GM18498 (cell line): ENCODE data around the gene NAIF1.
"Not testable (repeated sequence)": the region's sequence is repeated elsewhere in the genome, so short reads cannot be mapped to it uniquely, and the experiment has no call there.

ENCODE experiments used
- ATAC-seq: cut with Tn5 transposase; IDR thresholded peaks from one replicate; pipeline ENCODE4 v1.9.1; 2021; ENCODE audit warnings: mild to moderate bottlenecking, moderate library complexity; ENCODE audit not compliant: unreplicated experiment

Gene NAIF1

DNA sequence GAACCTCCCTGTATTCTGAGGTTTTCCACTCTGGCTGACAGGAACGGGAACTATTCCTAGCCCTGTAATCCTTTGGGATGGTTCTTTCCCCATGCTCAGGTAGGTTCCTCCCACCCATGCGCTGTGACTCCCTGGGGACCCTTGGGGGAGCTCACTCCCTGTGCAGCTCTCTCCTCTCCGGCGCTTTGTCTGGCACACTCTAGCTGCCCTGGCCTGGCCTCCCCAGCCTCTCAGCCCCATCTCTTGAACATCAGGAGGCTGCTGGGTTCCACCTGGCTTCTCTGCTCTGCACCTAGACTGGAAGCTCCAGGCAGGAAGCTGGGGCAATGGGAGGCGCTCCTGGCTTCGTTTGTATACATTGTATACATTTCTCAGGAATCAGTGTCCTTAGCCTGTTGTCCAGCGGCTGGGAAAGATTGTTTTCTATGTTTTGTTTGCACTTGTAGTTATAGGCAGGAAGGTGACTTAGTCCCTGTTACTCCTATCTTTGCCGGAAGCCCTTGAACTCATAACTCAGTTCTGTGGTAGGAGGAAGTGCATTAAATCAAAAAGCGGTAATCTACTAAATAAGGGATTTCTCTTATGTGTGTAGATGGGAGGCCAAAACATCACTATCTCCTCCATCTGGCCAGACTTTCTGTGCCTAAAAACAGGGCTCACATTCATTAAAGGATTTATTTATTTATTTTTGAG is 21.3 kb upstream of the NAIF1 start:
- ATAC-seq, result no peak

DNA sequence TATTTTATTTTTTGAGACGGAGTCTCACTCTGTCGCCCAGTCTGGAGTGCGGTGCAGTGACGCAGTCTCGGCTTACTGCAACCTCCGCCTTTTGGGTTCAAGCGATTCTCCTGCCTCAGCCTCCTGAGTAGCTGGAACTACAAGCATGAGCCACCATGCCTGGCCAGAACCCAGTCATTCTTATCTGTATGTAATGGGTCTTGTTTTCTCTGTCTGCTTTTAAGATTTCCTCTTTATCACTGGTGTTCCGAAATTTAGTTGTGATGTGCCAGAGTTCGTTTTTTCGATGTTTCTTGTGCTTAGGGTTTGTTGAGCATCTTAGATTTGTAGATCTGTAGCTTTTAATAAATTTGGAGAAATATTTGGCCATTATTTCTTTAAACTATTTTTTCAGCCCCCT is 20.1 kb upstream of the NAIF1 start:
- ATAC-seq, result no peak

DNA sequence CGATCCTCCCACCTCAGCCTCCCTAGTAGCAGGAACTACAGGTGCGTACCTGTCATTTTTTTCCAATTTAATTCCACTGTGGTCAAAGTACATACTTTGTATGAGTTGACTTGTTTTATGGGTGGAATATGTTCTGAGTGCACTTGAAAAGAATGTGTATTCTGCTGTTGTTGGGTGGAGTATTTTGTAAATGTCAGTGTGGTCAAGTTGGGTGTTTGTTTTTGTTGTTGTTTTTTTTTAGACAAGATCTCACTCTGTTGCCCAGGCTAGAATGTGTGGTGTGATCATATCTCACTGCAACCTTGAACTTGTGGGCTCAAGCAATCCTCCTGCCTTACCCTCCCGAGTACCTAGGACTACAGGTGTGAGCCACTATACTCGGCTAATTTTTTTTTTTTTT is 18.8 kb upstream of the NAIF1 start:
- ATAC-seq, result no peak

DNA sequence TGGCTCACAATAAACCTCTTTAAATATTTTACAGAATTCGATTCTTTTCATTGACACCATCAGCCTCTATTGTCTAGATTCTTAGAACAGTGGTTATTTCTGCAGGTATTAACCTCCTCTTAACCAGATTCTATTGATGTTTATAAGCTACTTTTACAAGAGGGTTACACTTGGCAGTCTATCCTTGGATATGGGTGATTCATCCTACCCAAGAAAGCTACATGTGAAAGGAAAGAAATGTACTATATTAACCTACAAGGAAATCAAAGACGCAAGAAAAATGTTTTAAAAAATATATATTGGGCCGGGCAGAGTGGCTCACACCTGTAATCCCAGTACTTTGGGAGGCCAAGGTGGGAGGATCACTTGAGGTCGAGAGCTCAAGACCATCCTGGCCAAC is 17.6 kb upstream of the NAIF1 start:
- no peak for ATAC-seq

DNA sequence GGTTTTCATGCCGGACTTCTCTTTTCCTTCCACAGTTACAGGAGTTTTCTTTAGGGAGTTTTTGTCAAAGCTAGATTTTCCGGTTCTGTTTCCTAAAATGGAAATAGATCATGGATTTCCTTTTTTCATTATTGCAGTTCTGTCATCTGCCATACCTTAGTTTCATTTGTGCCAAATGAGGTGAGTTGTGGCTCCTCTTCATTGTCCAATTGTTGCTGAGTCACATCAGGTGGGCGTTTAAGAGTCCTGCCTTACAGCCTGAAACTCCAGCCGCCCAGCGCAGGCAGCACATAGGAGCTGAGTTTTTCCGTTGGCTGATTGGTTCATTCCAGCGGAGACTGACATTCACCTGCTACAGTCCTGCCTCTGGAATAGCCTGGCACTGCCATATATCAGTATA is 15.0 kb upstream of the NAIF1 start:
- no peak for ATAC-seq

DNA sequence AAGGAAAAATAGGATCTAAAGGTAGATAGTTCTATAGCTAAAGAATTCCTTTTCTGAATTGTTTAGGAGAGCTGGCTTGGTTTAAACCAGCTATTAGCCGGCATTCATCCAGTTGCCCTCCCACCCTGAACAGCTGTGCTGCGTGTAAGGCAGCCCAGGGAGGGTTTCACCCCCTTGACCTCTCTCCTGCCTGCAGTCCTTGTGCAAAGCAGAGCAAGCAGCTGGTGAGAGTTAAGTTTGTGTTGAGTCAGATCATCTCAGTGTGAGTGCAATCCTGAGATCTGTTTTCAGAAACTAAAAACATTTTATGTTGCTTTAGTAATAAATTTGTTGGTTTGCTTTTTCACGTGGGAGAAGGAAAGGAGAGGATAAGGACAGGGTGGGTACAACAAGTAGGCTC is 13.9 kb upstream of the NAIF1 start:
- no peak for ATAC-seq

DNA sequence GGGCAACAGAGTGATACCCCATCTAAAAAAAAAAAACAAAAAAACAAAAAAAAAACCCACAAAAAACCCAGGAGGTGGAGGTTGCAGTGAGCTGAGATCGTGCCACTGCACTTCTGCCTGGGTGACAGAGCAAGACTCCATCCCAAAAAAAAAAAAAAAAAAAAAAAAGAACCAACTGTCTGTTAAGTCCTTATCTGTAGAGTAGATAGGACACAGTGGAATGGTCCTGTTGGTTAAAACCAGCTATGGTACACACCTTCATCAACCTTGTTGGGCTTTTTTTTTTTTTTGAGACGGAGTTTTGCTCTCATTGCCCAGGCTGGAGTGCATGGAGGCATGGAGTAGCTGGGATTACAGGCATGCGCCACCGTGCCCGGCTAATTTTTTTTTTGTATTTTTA is 13.1 kb upstream of the NAIF1 start:
- ATAC-seq, result no peak

DNA sequence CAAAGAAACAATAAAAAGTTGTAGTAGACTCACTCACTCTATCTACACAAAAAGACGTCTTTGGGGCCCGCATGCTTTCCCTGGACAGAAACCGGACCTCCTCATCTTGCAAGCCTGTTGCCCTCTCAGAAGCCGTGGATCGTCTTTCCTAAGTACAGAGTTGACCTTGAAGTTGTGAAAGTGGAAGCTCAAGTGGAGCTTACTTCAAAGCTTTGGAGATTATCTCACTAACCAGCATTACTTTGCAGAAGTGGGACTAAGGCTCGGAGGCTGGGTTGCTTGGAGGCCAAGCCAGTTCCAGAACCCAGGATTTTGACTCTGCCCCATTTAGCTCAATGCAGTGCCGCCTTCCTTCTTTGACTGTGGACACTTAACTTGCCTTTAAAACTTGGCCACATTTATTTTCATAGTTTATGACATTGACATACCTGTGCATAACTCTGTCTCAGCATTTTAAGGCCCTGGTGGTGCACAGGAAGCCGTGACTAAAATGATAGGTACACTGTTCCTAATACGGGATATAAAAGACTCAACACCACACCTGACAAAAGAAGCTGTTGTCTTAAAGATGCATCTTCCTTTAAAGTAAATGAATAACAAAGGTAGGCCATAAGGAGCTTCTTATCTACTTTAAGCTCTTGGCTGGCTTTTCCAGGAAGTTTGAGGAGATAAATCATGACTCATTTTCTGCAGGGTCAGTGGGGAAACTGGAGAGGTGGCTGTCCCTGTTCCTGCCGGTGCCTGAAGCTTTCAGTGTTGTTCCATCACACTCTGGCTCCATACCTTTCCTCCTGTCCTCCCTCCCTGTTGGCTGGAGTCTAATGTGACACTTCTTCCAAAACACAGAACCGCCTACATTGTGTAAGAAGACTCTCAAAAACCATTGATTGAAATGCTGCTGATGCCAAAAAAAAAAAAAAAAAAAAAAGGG is 11.6 kb upstream of the NAIF1 start:
- ATAC-seq, result no peak

DNA sequence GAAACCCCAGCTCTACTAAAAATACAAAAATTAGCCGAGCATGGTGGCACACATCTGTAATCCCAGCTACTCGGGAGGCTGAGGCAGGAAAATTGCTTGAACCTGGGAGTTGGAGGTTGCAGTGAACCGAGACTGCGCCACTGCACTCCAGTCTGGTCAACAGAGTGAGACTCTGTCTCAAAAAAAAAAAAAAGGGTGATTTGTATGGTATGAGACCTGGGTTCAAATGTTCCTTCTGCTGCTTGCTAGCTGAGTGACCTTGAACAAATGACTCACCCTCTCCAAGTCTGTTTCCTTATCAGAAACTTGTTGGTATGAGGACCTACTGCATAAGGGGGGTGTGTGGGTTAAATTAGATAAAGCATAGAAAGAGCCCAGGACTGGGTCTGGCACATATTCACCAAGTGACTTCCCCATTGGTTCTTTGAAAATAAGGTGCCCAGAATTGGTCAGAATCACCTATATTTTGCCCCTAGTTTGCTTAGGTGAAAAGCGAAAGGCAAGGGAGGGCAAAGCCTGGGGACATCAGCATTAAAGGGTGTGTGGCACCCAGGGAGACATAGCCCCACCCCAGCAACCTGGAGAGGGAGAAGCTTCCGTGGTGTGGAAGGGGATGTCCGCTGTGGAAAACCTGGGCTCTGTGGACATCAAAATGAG is 10.9 kb upstream of the NAIF1 start:
- no peak for ATAC-seq

DNA sequence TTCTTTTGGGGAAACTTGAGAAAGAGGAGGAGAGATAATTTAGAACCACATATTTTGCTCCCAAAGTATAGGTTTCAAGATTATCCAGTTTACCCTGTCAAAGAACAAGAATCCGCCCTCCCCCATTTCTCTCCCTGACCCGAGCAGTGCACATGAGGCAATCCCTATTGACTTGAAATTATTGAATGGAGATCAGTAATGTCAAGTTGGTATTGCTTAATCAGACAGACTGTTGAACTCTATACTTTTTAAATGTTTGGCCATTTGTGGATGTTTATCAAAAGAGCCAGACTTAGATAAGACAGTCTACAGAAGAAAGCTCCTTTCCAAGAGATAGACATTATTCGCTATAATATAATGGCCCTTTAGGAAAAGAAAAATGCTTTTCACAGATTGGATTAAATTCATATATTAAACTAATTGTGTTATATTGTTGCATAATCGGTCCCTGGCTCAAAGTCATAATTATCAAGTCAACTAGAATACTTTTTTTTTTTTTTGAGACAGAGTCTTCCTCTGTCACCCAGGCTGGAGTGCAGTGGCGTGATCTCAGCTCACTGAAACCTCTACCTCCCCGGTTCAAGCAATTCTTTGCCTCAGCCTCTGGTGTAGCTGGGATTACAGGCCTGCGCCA is 6.2 kb upstream of the NAIF1 start:
- ATAC-seq, result no peak

DNA sequence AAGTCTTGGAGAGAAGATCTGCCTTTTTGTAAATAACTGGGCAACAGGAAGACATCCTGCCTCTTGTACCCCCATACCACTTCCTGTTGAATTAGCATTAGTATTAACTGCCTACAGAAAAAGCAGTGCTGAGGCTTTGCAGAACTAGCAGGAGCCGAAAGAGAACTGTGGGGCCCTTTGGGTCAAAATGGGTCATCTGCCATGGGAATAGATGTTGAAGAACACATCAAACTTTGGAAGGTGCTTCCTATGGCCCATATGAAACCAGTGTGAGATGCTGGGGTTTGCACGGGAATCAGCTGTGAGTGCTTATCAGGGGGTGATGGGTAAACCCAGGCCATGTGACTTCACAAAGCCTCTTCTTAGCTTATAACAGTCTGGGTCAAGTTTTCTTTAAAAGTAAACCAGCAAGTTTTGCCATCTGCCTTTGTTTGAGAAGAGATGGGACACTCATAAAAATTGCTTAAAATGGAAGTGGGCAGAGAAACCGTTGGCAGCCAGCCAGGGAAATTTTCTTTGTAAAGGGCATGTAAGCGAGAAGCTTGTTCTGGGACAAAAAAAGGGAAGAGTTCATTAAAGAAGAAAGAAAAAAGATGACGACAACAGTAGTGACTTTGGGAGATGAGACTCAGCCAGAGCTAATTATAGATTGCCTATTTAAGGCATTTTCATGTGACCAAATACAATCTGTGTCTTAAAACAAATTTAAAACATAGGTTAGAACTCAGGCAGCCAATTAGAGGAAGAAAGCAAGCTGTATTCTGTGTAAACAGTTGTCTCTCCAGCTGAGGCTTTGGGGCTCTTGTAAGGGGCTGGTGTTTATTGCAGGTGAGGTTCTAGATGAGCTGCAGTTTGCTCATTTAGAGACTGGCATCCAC is 5.3 kb upstream of the NAIF1 start:
- ATAC-seq, result no peak

DNA sequence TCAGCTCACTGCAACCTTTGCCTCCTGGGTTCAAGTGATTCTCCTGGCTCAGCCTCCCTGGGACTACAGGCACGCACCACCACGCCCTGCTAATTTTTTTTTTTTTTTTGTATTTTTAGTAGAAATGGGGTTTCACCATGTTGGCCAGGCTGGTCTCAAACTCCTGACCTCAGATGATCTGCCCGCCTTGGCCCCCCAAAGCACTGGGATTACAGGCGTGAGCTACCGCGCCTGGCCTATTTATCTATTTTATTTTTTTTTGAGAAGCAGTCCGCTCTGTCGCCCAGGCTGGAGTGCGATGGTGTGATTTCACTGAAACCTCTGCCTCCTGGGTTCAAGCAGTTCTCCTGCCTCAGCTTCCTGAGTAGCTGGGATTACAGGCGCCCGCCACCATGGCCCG is 4.4 kb upstream of the NAIF1 start:
- ATAC-seq, result not testable (repeated sequence)

DNA sequence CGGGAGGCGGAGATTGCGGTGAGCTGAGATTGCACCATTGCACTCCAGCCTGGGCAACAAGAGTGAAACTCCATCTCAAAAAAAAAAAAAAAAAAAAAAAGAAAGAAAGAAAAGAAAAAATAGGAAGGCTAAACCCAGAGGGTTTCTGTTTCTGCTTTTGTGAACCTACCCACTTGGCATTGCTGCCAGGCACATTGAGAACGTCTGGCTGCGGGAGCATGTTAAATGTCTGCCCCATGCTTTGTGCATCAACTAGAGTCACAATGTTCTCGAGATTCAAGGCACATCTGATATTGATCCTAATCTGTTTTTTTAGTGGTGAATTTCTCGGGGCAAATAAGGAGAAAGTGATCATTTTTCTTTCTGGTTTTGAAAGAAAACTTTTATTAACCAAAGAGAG is 3.8 kb upstream of the NAIF1 start:
- ATAC-seq, result no peak

DNA sequence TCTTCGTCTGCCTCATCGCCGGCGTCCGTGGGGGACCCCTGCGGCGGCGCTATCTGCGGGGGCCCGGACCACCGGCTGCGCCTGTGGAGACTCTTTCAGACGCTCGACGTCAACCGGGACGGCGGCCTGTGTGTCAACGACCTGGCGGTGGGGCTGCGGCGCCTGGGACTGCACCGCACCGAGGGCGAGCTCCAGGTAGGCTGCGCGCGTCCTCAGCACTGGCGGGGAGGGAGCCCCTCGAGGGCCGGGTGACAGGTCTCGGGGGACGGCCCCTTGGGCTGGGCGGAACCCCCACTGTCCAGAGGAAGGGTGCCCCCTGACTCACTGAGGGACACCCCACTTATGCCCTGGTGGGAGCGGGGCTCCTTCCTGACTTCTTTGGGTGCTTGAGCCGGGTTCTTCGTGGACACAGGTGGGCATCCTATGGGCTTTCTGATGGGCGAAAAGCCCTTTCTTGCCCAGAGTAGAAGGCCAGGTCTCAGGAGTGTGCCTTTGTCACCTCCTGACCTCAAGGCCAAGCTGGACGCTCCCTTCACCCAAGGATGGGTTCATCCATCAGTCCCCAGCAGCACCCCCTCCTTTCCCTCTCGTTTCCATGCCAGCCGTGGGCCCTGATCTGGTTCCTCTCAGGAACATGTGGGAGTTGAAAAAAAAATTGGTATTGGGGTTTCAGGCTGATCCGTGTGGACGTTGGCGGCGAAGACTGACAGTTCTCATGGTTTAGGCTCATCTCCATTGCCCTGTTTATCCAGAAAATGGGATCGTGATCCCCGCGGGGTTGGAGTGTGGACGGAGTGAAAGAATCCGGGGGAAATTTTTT is 1.5 kb upstream of the NAIF1 start:
- peak; percentile 14 for ATAC-seq

DNA sequence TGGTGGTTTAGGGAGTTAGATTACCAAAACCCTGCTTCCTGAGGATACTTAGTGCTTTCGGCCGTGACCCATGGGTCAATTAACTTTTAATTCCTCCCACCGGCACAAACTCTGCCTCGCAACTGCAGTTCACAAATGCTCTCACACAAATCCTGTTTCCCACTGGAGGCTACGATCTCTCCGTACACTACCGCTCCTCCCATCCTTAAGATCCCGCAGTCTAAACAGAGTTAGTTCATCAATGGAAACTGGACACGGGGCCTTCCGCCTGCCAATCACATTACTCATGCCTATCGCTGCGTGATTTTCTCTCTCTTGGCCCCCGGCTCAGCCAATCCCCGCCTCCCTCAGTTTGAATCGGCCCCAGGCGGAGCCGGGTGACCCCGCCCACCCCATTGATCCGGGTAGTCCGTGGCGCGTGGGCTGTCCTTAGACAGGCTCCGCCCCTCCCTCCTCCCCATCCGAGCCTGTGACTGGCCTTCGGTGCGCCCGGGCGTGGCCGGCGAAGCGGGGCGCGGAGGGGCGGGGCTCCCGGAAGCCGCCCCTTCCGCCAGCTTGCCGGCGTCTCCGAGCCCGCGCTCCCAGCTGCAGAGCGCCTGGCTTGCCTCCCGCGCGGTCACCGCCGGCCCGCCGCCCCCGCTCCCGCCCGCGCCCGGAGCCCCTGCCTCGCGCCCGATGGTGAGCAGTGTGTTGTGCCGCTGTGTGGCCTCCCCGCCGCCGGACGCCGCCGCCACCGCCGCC is 695 bp upstream of the NAIF1 start, which contains the start of gene SLC25A25:
Gene SLC25A25 (plus strand): TSS at position 588 of the 741 bp plus-strand sequence. CDS start 88 bp downstream, at position 676.
- ATAC-seq, result peak; percentile 75

DNA sequence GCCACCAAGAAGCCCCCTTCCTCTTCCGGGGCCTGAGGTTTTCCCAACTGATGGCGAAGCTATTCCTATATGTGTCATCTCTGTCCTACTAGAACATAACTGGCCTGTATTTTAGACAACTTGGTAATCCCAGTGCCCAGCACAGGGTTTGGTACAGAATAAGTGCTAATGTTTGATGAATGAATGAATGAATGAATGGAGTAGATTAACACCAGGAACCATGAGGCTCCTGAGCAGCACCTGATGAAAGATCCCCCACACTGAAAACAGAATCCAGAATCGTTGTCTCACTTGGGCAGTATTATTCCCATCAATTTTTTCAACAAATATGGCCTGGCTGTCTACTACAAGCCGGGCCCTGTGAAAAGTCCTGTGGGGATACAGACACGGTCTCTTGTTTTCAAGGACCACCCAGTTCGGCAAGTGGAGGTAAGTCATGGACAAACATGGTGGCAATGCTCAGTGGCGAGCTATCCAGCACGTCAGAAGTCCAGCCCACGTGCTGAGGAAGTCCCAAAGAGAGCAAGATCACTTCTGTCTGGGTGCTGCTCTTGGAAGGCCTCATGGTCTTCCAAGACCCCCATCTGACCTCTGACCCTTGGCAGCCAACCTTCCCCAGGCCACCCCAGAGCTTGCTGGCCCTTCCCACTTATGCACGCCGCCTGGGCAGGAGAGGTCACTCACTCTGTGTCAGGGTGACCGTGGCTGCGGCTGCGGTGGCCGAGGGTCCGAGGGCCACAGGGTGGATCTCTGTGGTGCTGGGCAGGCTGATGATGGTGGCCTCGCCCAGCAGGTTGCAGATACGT is 1.0 kb downstream of the NAIF1 start:
- no peak for ATAC-seq

DNA sequence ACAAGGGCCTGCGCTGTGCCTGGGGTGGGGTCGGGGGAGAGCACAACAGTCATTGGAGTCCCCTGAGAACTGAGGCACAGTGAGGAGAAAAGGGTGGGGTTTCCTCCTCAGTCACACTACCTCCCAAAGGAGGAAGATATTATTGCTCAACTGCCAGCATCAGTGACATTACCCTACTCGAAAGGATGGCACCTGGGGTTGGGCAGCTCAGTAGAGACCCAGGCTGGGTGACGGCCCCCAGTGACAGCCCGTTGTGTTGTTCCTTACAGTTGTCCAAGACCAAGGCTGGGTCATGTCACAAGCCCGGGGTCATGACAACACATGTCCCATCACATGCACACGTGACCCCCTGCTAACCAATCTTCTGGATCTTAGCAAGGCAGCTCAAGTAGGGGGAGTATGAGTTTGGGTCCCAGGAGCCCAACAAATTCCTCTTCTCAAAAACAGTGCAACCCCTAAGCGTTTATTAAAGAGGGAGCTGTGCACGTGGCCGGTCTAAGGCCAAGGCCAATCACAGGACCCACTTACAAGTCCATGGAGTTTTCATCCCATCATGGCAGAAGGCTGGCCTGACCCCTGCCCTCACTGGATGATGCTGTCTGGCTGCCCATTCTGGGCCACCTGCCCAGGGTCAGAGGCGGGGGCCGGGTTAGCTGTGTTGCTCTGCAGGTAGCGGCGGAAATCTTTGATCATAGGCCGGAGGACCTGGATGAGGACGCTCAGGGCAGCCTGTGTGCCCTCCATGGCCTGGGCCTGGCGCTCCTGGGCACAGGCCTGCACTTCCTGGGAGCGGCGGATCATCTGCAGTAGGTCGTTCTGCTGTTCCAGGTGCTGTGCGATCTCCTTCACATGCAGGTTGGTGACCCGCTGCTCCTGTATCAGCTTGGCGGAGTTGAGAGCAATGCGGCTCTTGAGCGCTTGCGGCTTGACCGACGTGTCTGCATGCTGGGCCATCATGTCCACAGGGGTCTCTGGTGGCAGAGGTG is 4.0 kb downstream of the NAIF1 start:
- ATAC-seq, result no peak
